Fibroblast of villous mesenchyme (primary cell): ENCODE data around the gene A4GNT. TPM values are rescaled to one million over a fixed set of nuclear protein-coding genes. Genes with fewer than 3 reads are reported as not detected.

Experiments
- DNase-seq: peaks from one replicate; pipeline ENCODE4 v3.0.0-alpha.2; 2010; ENCODE audit warnings: low read depth
- H3K4me3 ChIP-seq: 2 replicates; pipeline ENCODE4 v1.5.1; 2011; ENCODE audit warnings: low read depth, mild to moderate bottlenecking, low read length
- total RNA-seq: library from RNA; depleted of rRNA; stranded (reverse); fragments of >200 nt; gene quantifications from 2 replicates; pipeline ENCODE4 v1.2.3, GENCODE V29; 2012
- TF ChIP-seq, protein P1 (sequence below): IDR thresholded peaks from 2 replicates; pipeline ENCODE4 v1.5.1; 2012; ENCODE audit warnings: low read depth, mild to moderate bottlenecking, low read length; ENCODE audit not compliant: insufficient read depth

Gene A4GNT
- total RNA-seq, 1 donor, result under 0.01 TPM

DNA sequence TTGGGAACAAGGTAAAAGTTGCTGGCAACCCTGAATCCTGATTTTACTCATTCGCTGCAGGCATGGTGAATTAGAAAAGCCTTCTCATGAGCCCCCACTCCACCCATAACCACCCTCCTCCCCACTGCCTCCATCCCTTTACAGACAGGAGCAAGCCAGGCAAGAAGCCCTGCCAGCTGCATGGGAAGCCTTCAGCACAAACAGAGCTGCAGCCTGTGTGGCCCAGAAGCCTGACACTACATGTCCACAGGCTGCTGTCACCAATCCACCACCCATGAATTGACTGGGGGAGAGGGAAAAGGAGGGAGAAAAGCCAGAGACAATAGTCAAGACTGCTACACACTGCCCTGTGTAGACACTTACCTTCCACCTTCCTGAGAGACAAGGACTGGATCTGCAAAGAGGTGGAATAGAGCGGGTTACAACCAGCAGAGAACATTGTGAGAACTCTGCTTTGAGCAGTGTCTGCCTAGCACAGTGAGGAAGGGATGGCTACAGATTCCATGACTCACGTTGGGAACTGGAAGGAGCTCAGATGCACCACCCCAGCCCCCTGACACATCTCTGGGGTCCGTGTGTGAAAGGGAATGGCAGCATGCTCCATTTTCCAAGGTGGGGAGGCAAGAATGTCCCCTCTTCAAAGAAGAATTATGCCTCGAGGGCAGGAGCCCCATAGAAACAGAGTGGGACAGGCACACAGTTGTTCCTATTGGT is 50.7 kb downstream of the A4GNT start:
- peak overlapping the region; percentile 43 for H3K4me3 ChIP-seq
- TF ChIP-seq, protein P1, sequence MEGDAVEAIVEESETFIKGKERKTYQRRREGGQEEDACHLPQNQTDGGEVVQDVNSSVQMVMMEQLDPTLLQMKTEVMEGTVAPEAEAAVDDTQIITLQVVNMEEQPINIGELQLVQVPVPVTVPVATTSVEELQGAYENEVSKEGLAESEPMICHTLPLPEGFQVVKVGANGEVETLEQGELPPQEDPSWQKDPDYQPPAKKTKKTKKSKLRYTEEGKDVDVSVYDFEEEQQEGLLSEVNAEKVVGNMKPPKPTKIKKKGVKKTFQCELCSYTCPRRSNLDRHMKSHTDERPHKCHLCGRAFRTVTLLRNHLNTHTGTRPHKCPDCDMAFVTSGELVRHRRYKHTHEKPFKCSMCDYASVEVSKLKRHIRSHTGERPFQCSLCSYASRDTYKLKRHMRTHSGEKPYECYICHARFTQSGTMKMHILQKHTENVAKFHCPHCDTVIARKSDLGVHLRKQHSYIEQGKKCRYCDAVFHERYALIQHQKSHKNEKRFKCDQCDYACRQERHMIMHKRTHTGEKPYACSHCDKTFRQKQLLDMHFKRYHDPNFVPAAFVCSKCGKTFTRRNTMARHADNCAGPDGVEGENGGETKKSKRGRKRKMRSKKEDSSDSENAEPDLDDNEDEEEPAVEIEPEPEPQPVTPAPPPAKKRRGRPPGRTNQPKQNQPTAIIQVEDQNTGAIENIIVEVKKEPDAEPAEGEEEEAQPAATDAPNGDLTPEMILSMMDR, result no peak
- DNase-seq, result peak; percentile 72

DNA sequence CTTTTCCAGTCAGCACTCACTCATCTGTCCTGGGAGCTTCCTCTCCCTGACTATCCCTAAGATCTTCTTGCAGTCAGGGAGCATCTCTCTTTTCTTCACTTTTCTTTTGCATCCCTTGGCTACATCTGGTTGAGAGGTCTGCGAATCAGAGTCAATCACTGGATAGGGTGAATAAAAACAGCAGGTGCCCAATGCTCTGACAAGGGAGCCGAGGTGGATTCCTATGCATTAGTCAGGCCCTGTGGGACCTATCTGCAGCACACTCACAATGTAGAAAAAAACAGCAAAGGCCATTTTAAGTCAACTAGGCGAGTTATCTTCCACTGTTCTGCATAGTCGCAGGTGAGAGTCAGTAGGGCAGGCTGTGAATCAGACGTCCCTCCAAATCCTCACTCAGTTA is 52.3 kb downstream of the A4GNT start:
- TF ChIP-seq, protein P1, result no peak
- H3K4me3 ChIP-seq, result no peak overlapping the region
- DNase-seq, result no peak

DNA sequence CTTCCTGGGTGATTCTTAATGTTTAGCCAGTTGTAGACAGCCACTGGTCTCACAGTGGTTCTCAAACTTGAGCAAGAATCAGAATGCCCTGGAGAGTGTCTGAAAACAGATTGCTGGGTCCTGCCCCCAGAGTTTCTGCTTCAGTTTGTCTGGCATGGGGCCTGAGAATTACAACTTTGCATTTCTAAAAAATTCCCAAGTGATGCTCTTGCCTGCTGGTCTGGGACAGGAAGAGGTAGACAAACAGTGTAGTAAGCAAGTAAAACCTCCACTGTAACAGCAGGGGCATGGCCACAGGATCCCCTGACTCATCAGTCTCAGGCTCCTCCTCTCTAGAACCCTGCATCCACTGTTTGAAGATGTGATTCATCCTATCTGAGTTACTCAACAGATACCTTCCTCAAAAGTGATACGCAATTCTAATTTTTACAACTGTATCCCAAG is 53.3 kb downstream of the A4GNT start:
- TF ChIP-seq, protein P1, result no peak
- peak; percentile 96 for DNase-seq
- H3K4me3 ChIP-seq, result no peak overlapping the region

DNA sequence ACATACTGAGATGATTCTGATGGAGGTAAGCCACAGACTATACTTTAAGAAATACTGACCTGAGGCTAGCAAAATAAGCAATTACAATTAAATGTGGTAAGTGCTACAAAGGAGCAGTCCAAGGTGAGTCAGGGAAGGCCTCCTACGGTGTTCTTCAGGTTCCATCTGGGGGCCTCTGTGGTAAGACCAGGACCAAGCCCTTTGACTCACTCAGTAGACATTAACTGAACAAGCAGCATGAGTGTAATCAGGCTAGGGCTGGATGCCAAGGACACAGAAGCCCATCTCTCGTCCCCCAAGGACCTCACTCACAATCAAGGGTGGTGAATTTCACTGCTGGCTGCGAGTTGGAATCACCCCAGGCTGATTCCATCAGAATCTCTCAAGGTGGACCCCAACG is 54.1 kb downstream of the A4GNT start:
- H3K4me3 ChIP-seq, result no peak overlapping the region
- TF ChIP-seq, protein P1, result no peak
- DNase-seq, result no peak

Other genes with a start within 250 kb of the A4GNT start
- gene CLDN18, start 122.2 kb downstream of the A4GNT start, total RNA-seq, result not detected in 2 replicates
- gene DZIP1L, start 16.8 kb downstream of the A4GNT start, total RNA-seq, result 51.5 and 52.7 TPM in 2 replicates
- gene DBR1, start 42.5 kb upstream of the A4GNT start, total RNA-seq, result 12.9 and 16.8 TPM in 2 replicates
- 60.9 and 70.8 TPM in 2 replicates for gene ARMC8, start 54.9 kb upstream of the A4GNT start, total RNA-seq
- under 0.01 TPM in 1 of 2 replicates, not detected in the other for gene NME9, start 197.5 kb upstream of the A4GNT start, total RNA-seq
- 46.4 and 53.5 TPM in 2 replicates for gene MRAS, start 216.2 kb upstream of the A4GNT start, total RNA-seq